Kidney glomerular epithelial cell (primary cell): Measurements from ENCODE around the gene EGFR.
A peak's percentile ranks its signal among the peaks of the same experiment; 100 is the strongest.

Experiments
- DNase-seq: peaks from one replicate; lab custom pipeline; 2025; lab: John Stamatoyannopoulos, UW

Gene EGFR

GRCh38 chr7:55101359-55101758, 82.5 kb downstream of the EGFR start:
- no peak for DNase-seq

DNA sequence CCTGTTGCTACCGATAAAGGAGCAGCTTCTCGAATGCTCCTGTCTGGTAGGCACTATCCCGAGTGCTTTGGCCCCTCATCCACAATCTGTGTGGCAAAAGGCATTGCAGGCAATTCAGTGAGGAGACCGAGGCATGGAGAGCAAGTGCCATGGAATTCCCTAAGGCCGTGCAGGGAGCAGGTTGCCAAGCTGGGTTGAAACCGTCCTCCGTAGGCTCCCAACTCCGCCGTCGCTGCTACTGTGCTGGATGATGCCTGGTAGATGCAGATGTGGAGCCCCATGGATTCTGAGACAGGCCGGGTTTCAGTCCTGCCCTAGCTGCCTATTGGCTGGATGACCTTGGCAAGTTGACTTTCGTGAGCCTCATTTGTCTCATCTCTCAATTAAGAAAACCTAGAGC, 85.3 kb downstream of the EGFR start:
- no peak for DNase-seq

GRCh38 chr7:55104712-55105433, 86.1 kb downstream of the EGFR start:
- no peak for DNase-seq

GRCh38 chr7:55105952-55106351, 87.1 kb downstream of the EGFR start:
- DNase-seq = no peak

- DNase-seq = no peak
Measured at GRCh38 chr7:55107946-55108345, 89.1 kb downstream of the EGFR start.

- DNase-seq = no peak
Measured at GRCh38 chr7:55108401-55108800, 89.6 kb downstream of the EGFR start.

- no peak for DNase-seq
Measured at GRCh38 chr7:55108818-55109217, 90.0 kb downstream of the EGFR start.

GRCh38 chr7:55109404-55110167, 90.8 kb downstream of the EGFR start:
- peak; percentile 29 for DNase-seq

DNA sequence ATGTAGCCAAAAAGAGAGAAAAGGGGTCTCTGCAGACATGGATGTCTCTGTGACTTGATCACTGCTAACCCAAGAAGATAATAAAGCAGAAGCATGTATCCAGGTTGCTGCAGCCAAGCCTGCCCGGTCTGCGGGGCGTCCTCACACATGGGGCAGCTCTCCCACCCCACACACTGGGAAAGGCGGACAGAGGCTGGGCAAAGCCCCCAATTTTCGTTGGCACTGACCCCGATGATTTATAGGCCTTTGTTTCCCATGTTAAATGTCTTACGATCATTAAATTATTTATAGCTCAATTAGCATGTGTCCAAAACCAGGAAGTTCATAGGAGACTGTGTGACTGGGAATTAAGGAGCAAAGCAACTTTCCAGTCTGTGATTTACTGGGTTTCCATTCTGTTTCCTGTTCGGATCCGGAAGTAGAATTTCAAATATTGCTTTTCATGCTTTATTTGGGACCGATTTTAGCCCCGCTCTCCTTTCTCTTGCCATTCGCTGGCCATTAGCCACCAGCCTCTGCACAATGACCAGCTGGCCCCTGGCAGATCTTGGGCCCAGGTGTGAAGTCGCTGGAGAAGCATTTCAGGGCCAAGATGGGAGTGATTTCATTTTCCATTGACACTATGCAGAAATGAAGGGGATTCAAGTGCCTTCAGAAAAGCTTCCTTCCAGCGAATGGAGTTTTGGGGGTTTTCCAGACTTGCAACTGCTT, 91.6 kb downstream of the EGFR start:
- DNase-seq = no peak

GRCh38 chr7:55110993-55111361, 92.2 kb downstream of the EGFR start:
- peak; percentile 31 for DNase-seq

GRCh38 chr7:55112056-55112455, 93.2 kb downstream of the EGFR start:
- DNase-seq = no peak

DNA sequence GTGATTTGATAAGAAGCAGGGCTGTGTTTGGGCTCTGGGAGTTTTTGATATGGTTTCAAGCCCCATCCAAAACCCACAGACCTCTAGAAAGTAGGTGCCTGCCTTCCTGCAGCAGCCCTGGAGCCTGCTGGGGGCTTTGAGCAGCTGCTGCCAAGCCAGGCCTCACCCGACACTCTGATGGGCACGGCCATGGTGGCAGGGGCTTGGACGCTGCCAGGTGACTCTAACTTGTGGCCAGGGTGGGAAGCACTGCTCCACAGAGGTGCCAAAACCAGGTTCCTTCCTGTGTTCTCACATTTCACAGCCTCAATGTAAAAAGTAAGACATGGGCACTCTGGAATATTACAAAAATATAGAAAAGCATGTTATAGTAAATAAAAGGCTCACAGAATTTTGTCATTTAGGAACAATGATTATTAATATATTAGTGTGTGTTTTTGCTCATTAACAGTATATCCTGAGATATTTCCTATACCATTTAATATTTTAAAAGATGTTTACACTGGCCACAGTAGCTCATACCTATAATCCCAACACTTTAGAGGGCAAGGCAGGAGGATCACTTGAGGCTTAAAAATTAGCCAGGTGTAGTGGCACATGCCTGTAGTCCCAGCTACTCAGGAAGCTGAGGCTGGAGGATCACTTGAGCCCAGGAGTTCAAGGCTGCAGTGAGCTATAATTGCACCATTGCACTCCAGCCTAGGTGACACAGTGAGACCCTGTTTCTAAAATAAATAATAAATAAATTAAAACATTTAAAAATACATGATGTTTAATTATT, 95.1 kb downstream of the EGFR start:
- DNase-seq = no peak

DNA sequence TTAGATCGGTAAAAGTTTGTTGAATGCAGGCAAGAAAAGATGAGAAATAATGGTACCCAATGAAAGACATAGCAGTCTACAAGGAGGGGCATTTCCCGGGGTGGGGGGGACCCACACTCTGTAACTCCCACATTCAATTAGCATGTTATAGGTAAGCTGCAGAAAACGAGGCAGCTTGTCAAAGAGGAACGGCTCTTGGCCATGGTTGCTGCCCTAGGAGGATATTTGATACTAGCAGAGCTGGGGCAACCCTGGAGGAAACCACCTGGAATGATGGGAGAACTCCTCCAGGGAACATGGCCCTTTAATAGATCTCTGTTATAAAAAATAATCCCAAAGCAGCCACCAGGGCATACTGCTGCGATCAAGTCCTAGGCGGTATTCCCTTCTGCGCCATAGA, 98.5 kb downstream of the EGFR start:
- DNase-seq = no peak

GRCh38 chr7:55118426-55118825, 99.6 kb downstream of the EGFR start:
- DNase-seq = no peak

- no peak for DNase-seq
Measured at GRCh38 chr7:55119571-55119970, 100.8 kb downstream of the EGFR start.

- DNase-seq = no peak
Measured at GRCh38 chr7:55120074-55120473, 101.3 kb downstream of the EGFR start.

DNA sequence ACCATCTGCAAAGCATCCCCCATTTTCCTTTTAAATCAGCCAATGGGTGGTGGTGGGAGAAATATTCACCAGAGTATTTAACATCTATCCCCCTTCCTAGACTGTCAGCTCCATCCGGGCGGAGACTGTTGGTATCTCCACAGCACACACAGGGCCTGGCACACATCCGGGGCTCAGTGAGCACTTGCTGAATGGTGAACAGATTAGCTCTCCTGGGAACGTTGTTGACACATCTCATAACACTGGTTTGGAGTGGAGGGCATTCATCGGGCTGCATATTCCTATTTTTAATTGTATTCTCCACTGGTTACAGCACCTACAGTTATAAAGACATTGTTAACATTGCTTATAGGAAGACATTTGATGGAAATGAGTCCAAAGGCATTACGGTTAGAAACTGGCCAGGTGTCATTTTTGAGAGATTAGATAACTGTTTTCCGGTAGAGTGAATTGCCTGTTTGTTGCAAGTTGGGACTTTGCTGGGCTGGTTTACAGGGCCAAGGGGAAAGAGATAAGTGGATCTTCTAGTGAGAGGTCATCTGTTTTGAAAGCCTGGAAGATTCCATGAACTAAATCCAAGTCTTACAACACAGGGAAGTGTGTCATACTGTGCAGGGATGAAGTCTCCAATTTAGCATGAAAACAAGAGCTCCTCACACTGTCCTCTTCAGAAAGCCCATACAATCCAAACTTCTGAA, 101.8 kb downstream of the EGFR start:
- DNase-seq = no peak

DNA sequence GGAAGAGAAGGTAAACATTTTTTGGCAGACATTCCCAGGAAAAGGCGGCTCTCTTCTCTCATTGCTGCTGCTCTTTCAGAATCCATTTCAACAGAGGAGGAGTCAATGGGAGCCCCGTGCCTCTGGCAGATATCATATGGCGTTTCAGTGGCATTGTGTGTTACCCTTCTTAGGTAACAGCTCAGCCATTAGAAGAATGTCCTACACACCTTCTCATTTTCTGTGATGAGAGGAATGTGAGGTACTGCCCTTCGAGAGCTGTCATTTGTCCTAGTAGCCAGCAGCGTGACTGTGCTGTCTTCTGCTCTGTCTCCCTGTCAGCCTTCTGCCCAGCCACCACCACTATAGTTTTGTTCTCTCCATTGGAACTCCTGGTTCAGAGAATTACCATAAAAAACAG, 102.4 kb downstream of the EGFR start:
- DNase-seq = no peak

GRCh38 chr7:55122263-55122662, 103.4 kb downstream of the EGFR start:
- DNase-seq = no peak

DNA sequence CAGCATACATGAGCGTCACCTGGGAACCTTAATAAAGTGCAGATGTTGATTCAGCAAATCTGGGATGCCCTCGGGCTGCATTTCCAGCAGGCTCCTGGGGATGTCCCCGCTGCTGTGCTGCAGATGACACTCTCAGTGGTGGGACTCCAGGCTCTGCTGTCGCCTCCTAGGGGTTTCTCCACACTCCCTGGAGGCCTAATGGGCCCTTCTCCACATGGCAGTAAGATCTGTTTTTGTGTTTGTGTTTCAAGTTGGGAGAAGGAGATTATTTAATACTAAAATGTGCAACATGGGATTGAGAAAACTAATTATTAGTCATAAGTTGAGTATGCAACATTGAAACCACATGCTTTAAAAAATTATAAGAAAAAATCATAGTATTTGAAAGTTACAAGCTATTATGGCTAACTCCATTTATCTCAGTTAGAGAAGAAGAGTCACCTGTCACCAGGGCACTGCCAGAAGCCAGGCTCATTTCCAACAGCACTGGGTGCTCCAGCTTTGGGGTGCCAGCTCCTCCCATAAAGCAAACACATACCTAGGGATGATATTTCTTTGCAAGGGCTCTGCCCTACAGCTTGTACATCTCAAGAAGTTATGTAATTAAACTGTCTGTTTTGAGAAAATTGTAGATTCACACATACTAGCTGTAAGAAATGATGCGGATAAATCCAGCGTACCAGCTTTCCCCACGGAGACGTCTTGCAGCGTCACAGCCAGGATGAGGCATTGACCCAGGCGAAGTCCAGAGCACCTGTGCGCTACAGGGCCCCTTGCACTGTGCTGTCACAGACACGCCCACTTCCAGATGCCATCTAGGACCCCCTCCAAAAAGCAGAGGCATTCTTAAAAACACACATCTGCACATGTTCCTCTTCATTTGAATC, 106.4 kb downstream of the EGFR start:
- DNase-seq = no peak

- no peak for DNase-seq
Measured at GRCh38 chr7:55127135-55127551, 108.3 kb downstream of the EGFR start.
